ENCODE measurements around the gene UQCC3. TPM values are rescaled to one million over a fixed set of nuclear protein-coding genes. Genes with fewer than 3 reads are reported as not detected.
A peak's percentile ranks its signal among the peaks of the same experiment; 100 is the strongest.

The UQCC3 gene
- polyA plus RNA-seq, 3 donors = 3.3 to 7.9 (median 7.2) TPM

DNA sequence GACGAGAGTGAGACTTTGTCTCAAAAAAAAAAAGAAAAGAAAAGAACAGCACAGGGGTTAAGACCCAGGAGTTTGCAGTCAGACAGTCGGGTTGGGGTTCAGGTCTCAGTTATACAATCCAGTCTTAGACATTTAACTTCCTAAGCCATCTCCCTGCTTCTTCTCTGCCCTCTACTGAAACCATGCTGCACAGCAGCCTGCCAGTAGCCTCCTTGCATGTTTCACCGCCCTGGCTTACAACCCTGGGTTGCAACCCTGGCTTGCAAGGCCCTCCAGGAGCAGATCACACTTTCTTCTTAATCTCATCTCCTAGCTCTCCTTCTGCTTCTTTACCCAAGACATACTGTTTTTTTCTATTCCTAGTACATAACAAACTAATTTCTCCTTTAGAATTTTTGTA lies 43.8 kb upstream of the UQCC3 start:
- no peak overlapping the region for H3K27ac ChIP-seq (ENCODE audit: low read depth in 1 of 2, low read length in 2 of 2)
- H3K4me1 ChIP-seq (ENCODE audit: control insufficient read depth in 1 of 2, insufficient read depth in 2 of 2, low read length in 2 of 2) = no peaks in the 10 kb centered on the region
- H3K79me2 ChIP-seq (ENCODE audit: insufficient read depth, low read length) = no peaks in the 10 kb centered on the region
- no peak overlapping the region for H2AFZ ChIP-seq (ENCODE audit: insufficient read depth, low read depth, low read length, poor library complexity, severe bottlenecking)
- H3K4me3 ChIP-seq (replicated peaks in 1 of 3; ENCODE audit: low read depth in 2 of 3, low read length in 3 of 3) = no peak overlapping the region
- no peak overlapping the region for H3K9ac ChIP-seq (ENCODE audit: insufficient read depth, low read length, poor library complexity, severe bottlenecking)
- no peaks in the 10 kb centered on the region for H4K20me1 ChIP-seq (ENCODE audit: insufficient read depth, low read length)
- no peaks in the 10 kb centered on the region for H3K9me3 ChIP-seq (replicated peaks in 1 of 2; ENCODE audit: control insufficient read depth in 1 of 2, insufficient read depth in 1 of 2, low read length in 2 of 2)
- 87% methylated on average over 1 of the region's 3 CpGs for WGBS (ENCODE audit: insufficient coverage)
- Mint-ChIP-seq H3K36me3 (peaks cover 75 to 83% of the 10 kb centered on the region in 2 donors), H3K27me3 (ENCODE audit: low read depth in 3 of 3) (peaks cover 0 to 3% (median 1%) of the 10 kb centered on the region in 3 donors), H3K4me1 (no peaks in the 10 kb centered on the region), H3K9me3 (peaks cover 0 to 2% (median 0%) of the 10 kb centered on the region in 7 donors), H3K27ac (peak overlapping the region in 1 of 7 donors; percentile 28), H3K4me3 (no peak overlapping the region)
- DNase-seq = no peak
- no peaks in the 10 kb centered on the region for H3K27me3 ChIP-seq (ENCODE audit: control insufficient read depth in 2 of 2, insufficient read depth in 2 of 2, low read length in 2 of 2)
- peaks cover 72 to 83% of the 10 kb centered on the region in 2 donors for H3K36me3 ChIP-seq (replicated peaks in 1 of 2; ENCODE audit: control insufficient read depth in 1 of 2, insufficient read depth in 2 of 2, low read length in 2 of 2)
- H3K4me2 ChIP-seq (replicated peaks; ENCODE audit: extremely low read depth, low read length, poor library complexity, severe bottlenecking) = no peak overlapping the region
- TF ChIP-seq, protein P1, sequence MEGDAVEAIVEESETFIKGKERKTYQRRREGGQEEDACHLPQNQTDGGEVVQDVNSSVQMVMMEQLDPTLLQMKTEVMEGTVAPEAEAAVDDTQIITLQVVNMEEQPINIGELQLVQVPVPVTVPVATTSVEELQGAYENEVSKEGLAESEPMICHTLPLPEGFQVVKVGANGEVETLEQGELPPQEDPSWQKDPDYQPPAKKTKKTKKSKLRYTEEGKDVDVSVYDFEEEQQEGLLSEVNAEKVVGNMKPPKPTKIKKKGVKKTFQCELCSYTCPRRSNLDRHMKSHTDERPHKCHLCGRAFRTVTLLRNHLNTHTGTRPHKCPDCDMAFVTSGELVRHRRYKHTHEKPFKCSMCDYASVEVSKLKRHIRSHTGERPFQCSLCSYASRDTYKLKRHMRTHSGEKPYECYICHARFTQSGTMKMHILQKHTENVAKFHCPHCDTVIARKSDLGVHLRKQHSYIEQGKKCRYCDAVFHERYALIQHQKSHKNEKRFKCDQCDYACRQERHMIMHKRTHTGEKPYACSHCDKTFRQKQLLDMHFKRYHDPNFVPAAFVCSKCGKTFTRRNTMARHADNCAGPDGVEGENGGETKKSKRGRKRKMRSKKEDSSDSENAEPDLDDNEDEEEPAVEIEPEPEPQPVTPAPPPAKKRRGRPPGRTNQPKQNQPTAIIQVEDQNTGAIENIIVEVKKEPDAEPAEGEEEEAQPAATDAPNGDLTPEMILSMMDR (IDR thresholded peaks at IDR 0.05) = no peak
- intact Hi-C loops (cut with micrococcal nuclease) = no loop called here

GRCh38 chr11:62632492-62632891 lies 39.0 kb upstream of the UQCC3 start:
- Histone ChIP-seq H3K4me1 (ENCODE audit: control insufficient read depth in 1 of 2, insufficient read depth in 2 of 2, low read length in 2 of 2) (no peaks in the 10 kb centered on the region), H2AFZ (ENCODE audit: insufficient read depth, low read depth, low read length, poor library complexity, severe bottlenecking) (no peak overlapping the region), H3K36me3 (replicated peaks in 1 of 2; ENCODE audit: control insufficient read depth in 1 of 2, insufficient read depth in 2 of 2, low read length in 2 of 2) (peaks cover 84 to 100% of the 10 kb centered on the region in 2 donors), H3K9ac (ENCODE audit: insufficient read depth, low read length, poor library complexity, severe bottlenecking) (no peak overlapping the region), H3K27me3 (ENCODE audit: control insufficient read depth in 2 of 2, insufficient read depth in 2 of 2, low read length in 2 of 2) (no peaks in the 10 kb centered on the region), H3K79me2 (ENCODE audit: insufficient read depth, low read length) (peaks cover 7% of the 10 kb centered on the region), H4K20me1 (ENCODE audit: insufficient read depth, low read length) (no peaks in the 10 kb centered on the region), H3K4me3 (replicated peaks in 1 of 3; ENCODE audit: low read depth in 2 of 3, low read length in 3 of 3) (no peak overlapping the region), H3K4me2 (replicated peaks; ENCODE audit: extremely low read depth, low read length, poor library complexity, severe bottlenecking) (no peak overlapping the region), H3K9me3 (replicated peaks in 1 of 2; ENCODE audit: control insufficient read depth in 1 of 2, insufficient read depth in 1 of 2, low read length in 2 of 2) (no peaks in the 10 kb centered on the region), H3K27ac (ENCODE audit: low read depth in 1 of 2, low read length in 2 of 2) (no peak overlapping the region)
- H3K27ac Mint-ChIP-seq = peak overlapping the region in 1 of 7 donors; percentile 47
- intact Hi-C loops (cut with micrococcal nuclease) = no loop called here
- H3K4me1 Mint-ChIP-seq = peaks cover 4% of the 10 kb centered on the region
- H3K9me3 Mint-ChIP-seq = peaks cover 0 to 2% (median 0%) of the 10 kb centered on the region in 7 donors
- WGBS (ENCODE audit: insufficient coverage) = 98% methylated on average over 6 of the region's 6 CpGs
- H3K36me3 Mint-ChIP-seq = peaks cover 79 to 99% of the 10 kb centered on the region in 2 donors
- TF ChIP-seq, protein P1 (IDR thresholded peaks at IDR 0.05) = no peak
- no peak for DNase-seq
- H3K4me3 Mint-ChIP-seq = no peak overlapping the region
- H3K27me3 Mint-ChIP-seq (ENCODE audit: low read depth in 3 of 3) = peaks cover 0 to 3% (median 0%) of the 10 kb centered on the region in 3 donors

All from CD14-positive monocyte (primary cell).